C4-2B (cell line): Measurements from ENCODE around the gene B4GALNT4.

Source experiments
- CTCF ChIP-seq: fragments of 450-650 bp; conservative IDR thresholded peaks from 2 replicates; pipeline ENCODE4 v1.5.1; 2017; ENCODE audit warnings: mild to moderate bottlenecking
- ZFX ChIP-seq: fragments of 450-650 bp; IDR thresholded peaks from 2 replicates; pipeline ENCODE4 v1.6.1; 2017

DNA sequence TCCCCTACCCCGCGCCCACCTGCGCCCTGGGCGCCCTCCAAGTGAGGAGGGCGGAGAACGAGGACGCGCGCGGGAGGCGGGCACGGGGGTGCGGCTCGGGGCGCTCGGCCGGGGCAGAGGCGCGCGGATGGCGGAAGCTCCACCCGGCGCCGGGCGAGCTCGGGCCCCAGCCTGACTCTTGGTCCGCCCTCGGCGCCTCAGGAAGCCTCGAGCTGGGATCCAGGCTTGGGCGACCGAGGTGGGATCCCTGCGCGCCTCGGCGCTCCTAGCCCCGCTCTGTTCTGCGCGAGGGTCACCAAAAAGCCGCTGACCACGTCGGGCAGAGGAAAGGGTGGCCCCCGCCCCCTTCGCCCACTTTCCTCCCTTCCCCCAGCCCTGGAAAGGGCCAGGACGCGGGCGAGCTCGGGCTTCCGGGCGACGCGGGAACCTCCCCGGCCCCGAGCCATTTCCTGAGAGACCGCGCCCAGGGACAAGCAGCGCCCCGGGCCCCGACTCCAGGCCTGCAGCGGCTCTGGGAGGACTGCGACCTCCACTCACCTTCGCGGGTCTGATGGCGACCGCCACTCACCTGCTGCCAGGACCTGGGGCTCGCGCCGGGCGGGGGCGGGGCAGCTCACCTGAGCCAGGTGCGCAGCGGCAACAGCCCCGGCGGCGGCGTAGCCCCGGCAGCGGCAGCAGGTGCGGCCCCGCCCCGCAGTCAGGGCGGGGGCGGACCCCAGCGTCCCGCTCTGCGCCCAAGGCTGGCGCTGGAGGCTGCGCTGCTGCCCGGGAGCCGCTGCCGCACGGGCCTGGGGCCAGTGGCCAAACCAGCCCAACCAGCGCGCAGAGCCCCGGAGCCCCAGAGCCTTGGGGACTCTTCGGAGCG lies 47.7 kb downstream of the B4GALNT4 start:
- TF ChIP-seq CTCF (no peak), ZFX (peak; percentile 46; the same call in 1 of the 2 replicates)
